A673 (cell line): ENCODE measurements around the gene KRT79. TPM values are rescaled to one million over a fixed set of nuclear protein-coding genes. Genes with fewer than 3 reads are reported as not detected.
A peak's percentile ranks its signal among the peaks of the same experiment; 100 is the strongest.

Experiments
- BruUV-seq: library from RNA; stranded (reverse); fragments of 400-500 nt; replicated peaks from 2 replicates; lab custom pipeline; 2021; lab: Mats Ljungman, UMichigan
- CTCF ChIA-PET: fragments of 300-600 bp; sonication (Branson Sonifier 250); formaldehyde crosslinking; loops from one replicate; lab custom pipeline; 2022; ENCODE audit warnings: antibody characterized with exemption; lab: Charles Lee
- POLR2A ChIA-PET: fragments of 300-600 bp; sonication (Branson Sonifier 250); formaldehyde crosslinking; loops from one replicate; lab custom pipeline; 2022; ENCODE audit warnings: antibody characterized with exemption; ENCODE audit not compliant: low non-redundant PET; lab: Charles Lee
- DNase-seq: peaks from one replicate; pipeline ENCODE4 v3.0.0-alpha.2; 2015; ENCODE audit warnings: low spot score
- H3K27ac ChIP-seq: fragments of 200-600 bp; sonication (generic); 2 replicates; pipeline ENCODE4 v1.5.1; 2016; ENCODE audit warnings: mixed run types, low read depth, mild to moderate bottlenecking, mixed read lengths, antibody characterized with exemption, low read length; ENCODE audit not compliant: poor library complexity, severe bottlenecking
- H3K27me3 ChIP-seq: fragments of 200-600 bp; sonication (generic); replicated peaks from 2 replicates; pipeline ENCODE4 v1.6.1; 2017; ENCODE audit warnings: mixed run types, low read depth, mild to moderate bottlenecking, mixed read lengths, antibody characterized with exemption, low read length; ENCODE audit not compliant: insufficient read depth, poor library complexity
- H3K36me3 ChIP-seq: fragments of 200-600 bp; sonication (generic); 2 replicates; pipeline ENCODE4 v1.6.1; 2016; ENCODE audit warnings: mixed run types, mild to moderate bottlenecking, mixed read lengths, antibody characterized with exemption, low read length; ENCODE audit not compliant: insufficient read depth, poor library complexity, severe bottlenecking
- H3K4me1 ChIP-seq: fragments of 200-600 bp; sonication (generic); 2 replicates; pipeline ENCODE4 v1.6.1; 2017; ENCODE audit warnings: mixed run types, mild to moderate bottlenecking, mixed read lengths, antibody characterized with exemption, low read length; ENCODE audit not compliant: insufficient read depth, poor library complexity, severe bottlenecking
- H3K4me3 ChIP-seq: fragments of 200-600 bp; sonication (generic); 2 replicates; pipeline ENCODE4 v1.5.1; 2016; ENCODE audit warnings: low read depth, mixed run types, mild to moderate bottlenecking, mixed read lengths, low read length; ENCODE audit not compliant: poor library complexity, severe bottlenecking
- H3K9me3 ChIP-seq: fragments of 200-600 bp; sonication (generic); 2 replicates; pipeline ENCODE4 v1.6.1; 2016; ENCODE audit warnings: mixed run types, low read depth, mild to moderate bottlenecking, mixed read lengths, antibody characterized with exemption, low read length; ENCODE audit not compliant: poor library complexity, severe bottlenecking
- EZH2 ChIP-seq: fragments of 200-600 bp; sonication (generic); IDR thresholded peaks from 2 replicates; pipeline ENCODE4 v1.6.1; 2017; ENCODE audit warnings: borderline replicate concordance, low read depth, mild to moderate bottlenecking, mixed read lengths, antibody characterized with exemption, low read length; ENCODE audit not compliant: poor library complexity, severe bottlenecking
- intact Hi-C: fragments of 100-400 bp; cut with micrococcal nuclease; formaldehyde crosslinking; loops from one replicate; pipeline ENCODE4 v1.10.0; 2022; ENCODE audit not compliant: unreplicated experiment
- total RNA-seq: library from RNA; stranded (reverse); gene quantifications from 2 replicates; pipeline ENCODE4 v1.2.3, GENCODE V29; 2021
- TF ChIP-seq, protein P1 (sequence below): fragments of 300-800, 200-600 bp; sonication (generic); conservative IDR thresholded peaks from 2 replicates; pipeline ENCODE4 v1.5.1; 2017; ENCODE audit warnings: low read depth, mild to moderate bottlenecking, antibody characterized with exemption, low read length, moderate library complexity, mixed read lengths

The KRT79 gene
- total RNA-seq, 1 experiment from 2014 or later, result not detected

DNA sequence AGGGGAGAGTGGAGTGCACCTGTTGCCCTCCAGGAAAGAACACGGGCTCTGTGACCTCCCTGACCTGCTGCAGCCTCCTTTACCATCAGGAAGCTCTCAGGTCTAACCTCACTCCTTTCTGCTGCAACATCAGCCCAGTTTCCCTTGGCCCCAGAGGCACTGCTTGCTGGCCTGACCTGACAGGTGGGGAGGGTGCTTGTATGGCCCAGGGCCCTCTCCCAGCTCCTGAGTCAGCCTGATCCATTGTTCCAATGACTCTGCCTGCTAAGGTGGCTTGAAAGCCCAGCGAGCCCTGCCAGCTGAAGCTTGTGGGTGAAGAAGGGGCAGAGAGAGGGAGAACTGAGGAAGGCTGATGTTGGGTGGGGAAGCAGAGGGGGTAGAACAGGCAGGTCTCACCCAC lies 27.9 kb upstream of the KRT79 start:
- POLR2A ChIA-PET, result no interaction called here
- CTCF ChIA-PET, result no interaction called here
- Histone ChIP-seq H3K27ac (no peak overlapping the region), H3K9me3 (no peaks in the 10 kb centered on the region), H3K27me3 (no peaks in the 10 kb centered on the region), H3K36me3 (no peaks in the 10 kb centered on the region), H3K4me3 (no peak overlapping the region), H3K4me1 (no peaks in the 10 kb centered on the region)
- intact Hi-C loops, result no loop called here
- no TSS peak for BruUV-seq
- TF ChIP-seq, protein P1, sequence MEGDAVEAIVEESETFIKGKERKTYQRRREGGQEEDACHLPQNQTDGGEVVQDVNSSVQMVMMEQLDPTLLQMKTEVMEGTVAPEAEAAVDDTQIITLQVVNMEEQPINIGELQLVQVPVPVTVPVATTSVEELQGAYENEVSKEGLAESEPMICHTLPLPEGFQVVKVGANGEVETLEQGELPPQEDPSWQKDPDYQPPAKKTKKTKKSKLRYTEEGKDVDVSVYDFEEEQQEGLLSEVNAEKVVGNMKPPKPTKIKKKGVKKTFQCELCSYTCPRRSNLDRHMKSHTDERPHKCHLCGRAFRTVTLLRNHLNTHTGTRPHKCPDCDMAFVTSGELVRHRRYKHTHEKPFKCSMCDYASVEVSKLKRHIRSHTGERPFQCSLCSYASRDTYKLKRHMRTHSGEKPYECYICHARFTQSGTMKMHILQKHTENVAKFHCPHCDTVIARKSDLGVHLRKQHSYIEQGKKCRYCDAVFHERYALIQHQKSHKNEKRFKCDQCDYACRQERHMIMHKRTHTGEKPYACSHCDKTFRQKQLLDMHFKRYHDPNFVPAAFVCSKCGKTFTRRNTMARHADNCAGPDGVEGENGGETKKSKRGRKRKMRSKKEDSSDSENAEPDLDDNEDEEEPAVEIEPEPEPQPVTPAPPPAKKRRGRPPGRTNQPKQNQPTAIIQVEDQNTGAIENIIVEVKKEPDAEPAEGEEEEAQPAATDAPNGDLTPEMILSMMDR, result no peak
- TF ChIP-seq EZH2, result no peak
- DNase-seq, result no peak

DNA sequence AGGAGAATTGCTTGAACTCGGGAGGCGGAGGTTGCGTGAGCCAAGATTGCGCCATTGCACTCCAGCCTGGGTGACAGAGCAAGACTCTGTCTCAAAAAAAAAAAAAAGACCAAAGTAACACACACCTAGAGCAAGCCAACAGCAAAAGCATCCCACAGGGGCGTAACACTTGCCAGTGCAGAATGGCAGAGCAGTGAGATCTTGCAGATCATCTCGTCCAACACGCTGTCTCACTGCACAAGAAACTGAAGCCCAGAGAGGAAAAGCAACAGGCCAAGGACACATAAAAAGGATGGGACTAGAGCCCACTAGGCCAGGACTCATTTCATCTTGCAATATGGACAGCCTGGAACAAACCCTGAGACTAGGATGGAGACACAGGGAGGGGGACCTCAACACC lies 27.4 kb upstream of the KRT79 start:
- Histone ChIP-seq H3K27ac (no peak overlapping the region), H3K4me1 (no peaks in the 10 kb centered on the region), H3K36me3 (no peaks in the 10 kb centered on the region), H3K4me3 (no peak overlapping the region), H3K9me3 (no peaks in the 10 kb centered on the region), H3K27me3 (no peaks in the 10 kb centered on the region)
- intact Hi-C loops, result no loop called here
- CTCF ChIA-PET, result no interaction called here
- TF ChIP-seq EZH2, result no peak
- TF ChIP-seq, protein P1, result no peak
- BruUV-seq, result no TSS peak
- DNase-seq, result no peak
- POLR2A ChIA-PET, result no interaction called here

GRCh38 chr12:52860102-52860823 lies 26.2 kb upstream of the KRT79 start:
- CTCF ChIA-PET, result no interaction called here
- Histone ChIP-seq H3K27ac (no peak overlapping the region), H3K4me3 (no peak overlapping the region), H3K4me1 (no peaks in the 10 kb centered on the region), H3K36me3 (no peaks in the 10 kb centered on the region), H3K9me3 (no peaks in the 10 kb centered on the region), H3K27me3 (no peaks in the 10 kb centered on the region)
- DNase-seq, result peak; percentile 50
- intact Hi-C loops, result no loop called here
- POLR2A ChIA-PET, result no interaction called here
- TF ChIP-seq, protein P1, result no peak
- TF ChIP-seq EZH2, result no peak
- no TSS peak for BruUV-seq
